Cardiac muscle cell (in vitro differentiated cells and primary cell): ENCODE measurements around the gene KRT1. TPM values are rescaled to one million over a fixed set of nuclear protein-coding genes. Genes with fewer than 3 reads are reported as not detected.

ENCODE experiments used
- DNase-seq, 2 donors: peaks; one replicate each; pipeline versions ENCODE4 v3.0.0 to v3.0.0-alpha.2; 2010 to 2017; ENCODE audit warnings: low read depth in 1 of 2, low spot score in 1 of 2
- H3K27ac ChIP-seq: fragments of 200-600 bp; sonication (generic); 2 replicates; pipeline ENCODE4 v1.5.1; 2016
- H3K27me3 ChIP-seq: fragments of 200-600 bp; sonication (generic); 2 replicates; pipeline ENCODE4 v1.6.0; 2016; ENCODE audit warnings: control low read depth
- H3K36me3 ChIP-seq: fragments of 200-600 bp; sonication (generic); 2 replicates; pipeline ENCODE4 v1.5.1; 2016; ENCODE audit warnings: control low read depth
- H3K4me1 ChIP-seq: fragments of 200-600 bp; sonication (generic); 2 replicates; pipeline ENCODE4 v1.8.1; 2017; ENCODE audit warnings: low read depth, mild to moderate bottlenecking, mixed run types
- H3K4me3 ChIP-seq: fragments of 200-600 bp; sonication (generic); 2 replicates; pipeline ENCODE4 v1.5.1; 2016; ENCODE audit warnings: mild to moderate bottlenecking
- H3K9me3 ChIP-seq: fragments of 200-600 bp; sonication (generic); 2 replicates; pipeline ENCODE4 v1.5.1; 2017; ENCODE audit warnings: low read depth, mild to moderate bottlenecking, control low read depth
- CTCF ChIP-seq: IDR thresholded peaks from 2 replicates; pipeline ENCODE4 v1.5.1; 2012; ENCODE audit warnings: low read depth, mild to moderate bottlenecking, low read length
- polyA plus RNA-seq: library from polyadenylated mRNA; unstranded; fragments of >200 nt; fragmentation: Nextera tagmentation; extraction: Ambion mirVana; gene quantifications from 2 replicates; pipeline ENCODE4 v1.2.1, GENCODE V29; 2016
- total RNA-seq: library from RNA; depleted of rRNA; stranded (reverse); fragments of >200 nt; gene quantifications from 2 replicates; pipeline ENCODE4 v1.2.3, GENCODE V29; 2016

The KRT1 gene
- total and polyA plus RNA-seq, 2 experiments from 2014 or later, result not detected

GRCh38 chr12:52645982-52646381 is 34.2 kb downstream of the KRT1 start:
- no peak for TF ChIP-seq CTCF
- DNase-seq, result no peak
- H3K4me3 ChIP-seq, result no peak overlapping the region

GRCh38 chr12:52645120-52645761 is 35.0 kb downstream of the KRT1 start:
- H3K27ac ChIP-seq, result no peak overlapping the region
- DNase-seq, result no peak
- no peaks in the 10 kb centered on the region for H3K36me3 ChIP-seq
- no peak overlapping the region for H3K4me3 ChIP-seq
- no peak for TF ChIP-seq CTCF
- no peaks in the 10 kb centered on the region for H3K9me3 ChIP-seq
- H3K4me1 ChIP-seq, result no peaks in the 10 kb centered on the region
- H3K27me3 ChIP-seq, result peaks cover 18% of the 10 kb centered on the region

More at GRCh38 chr12:52645982-52646381, 34.2 kb downstream of the KRT1 start:
- H3K27me3 ChIP-seq, result peaks cover 17% of the 10 kb centered on the region
- H3K4me1 ChIP-seq, result no peaks in the 10 kb centered on the region
- no peaks in the 10 kb centered on the region for H3K36me3 ChIP-seq
- H3K9me3 ChIP-seq, result no peaks in the 10 kb centered on the region
- no peak overlapping the region for H3K27ac ChIP-seq

- no peak for TF ChIP-seq CTCF
- Histone ChIP-seq H3K27ac (no peak overlapping the region), H3K9me3 (no peaks in the 10 kb centered on the region), H3K27me3 (peaks cover 19% of the 10 kb centered on the region), H3K36me3 (no peaks in the 10 kb centered on the region), H3K4me1 (no peaks in the 10 kb centered on the region), H3K4me3 (no peak overlapping the region)
- no peak for DNase-seq
Measured at GRCh38 chr12:52644078-52644415, 36.2 kb downstream of the KRT1 start.

- H3K4me1 ChIP-seq, result no peaks in the 10 kb centered on the region
- no peak overlapping the region for H3K27ac ChIP-seq
- H3K27me3 ChIP-seq, result peaks cover 23% of the 10 kb centered on the region
- H3K36me3 ChIP-seq, result no peaks in the 10 kb centered on the region
- no peak for TF ChIP-seq CTCF
- H3K9me3 ChIP-seq, result no peaks in the 10 kb centered on the region
- H3K4me3 ChIP-seq, result no peak overlapping the region
- DNase-seq, result no peak
Measured at GRCh38 chr12:52643233-52644077, 36.8 kb downstream of the KRT1 start.

- peaks cover 7% of the 10 kb centered on the region for H3K4me1 ChIP-seq
- H3K27me3 ChIP-seq, result peaks cover 23% of the 10 kb centered on the region
- no peak overlapping the region for H3K4me3 ChIP-seq
- no peak for TF ChIP-seq CTCF
- no peaks in the 10 kb centered on the region for H3K36me3 ChIP-seq
- H3K9me3 ChIP-seq, result no peaks in the 10 kb centered on the region
- no peak overlapping the region for H3K27ac ChIP-seq
- no peak for DNase-seq
Measured at GRCh38 chr12:52641468-52641867, 38.7 kb downstream of the KRT1 start.
